ENCODE measurements around the gene CLSTN2.

CLSTN2 gene

DNA sequence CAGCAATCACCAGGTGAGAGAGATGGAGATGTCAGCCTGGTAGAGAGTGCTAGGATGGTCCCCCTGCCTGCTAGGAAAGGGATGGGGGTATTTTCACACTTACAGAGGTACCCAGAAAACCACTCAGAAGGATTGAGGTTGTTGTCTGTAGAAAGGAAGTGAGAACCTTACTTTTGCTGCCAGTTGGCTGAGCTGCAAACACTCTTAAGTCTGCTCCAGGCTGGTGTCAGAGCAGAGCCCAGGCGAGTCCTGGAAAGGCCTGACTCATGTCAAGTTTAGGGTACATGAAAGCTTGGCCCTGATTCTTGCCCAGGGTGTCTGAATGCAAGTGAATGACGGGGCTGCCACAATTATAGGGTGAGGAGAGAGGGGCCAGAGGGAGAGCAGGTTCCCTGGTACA, 528.4 kb downstream of the CLSTN2 start:
- H3K4me3 ChIP-seq: no peak overlapping the region
- DNase-seq (ENCODE audit: low spot score): no peak
- no peak overlapping the region for H3K27ac ChIP-seq
- TF ChIP-seq, protein P1, sequence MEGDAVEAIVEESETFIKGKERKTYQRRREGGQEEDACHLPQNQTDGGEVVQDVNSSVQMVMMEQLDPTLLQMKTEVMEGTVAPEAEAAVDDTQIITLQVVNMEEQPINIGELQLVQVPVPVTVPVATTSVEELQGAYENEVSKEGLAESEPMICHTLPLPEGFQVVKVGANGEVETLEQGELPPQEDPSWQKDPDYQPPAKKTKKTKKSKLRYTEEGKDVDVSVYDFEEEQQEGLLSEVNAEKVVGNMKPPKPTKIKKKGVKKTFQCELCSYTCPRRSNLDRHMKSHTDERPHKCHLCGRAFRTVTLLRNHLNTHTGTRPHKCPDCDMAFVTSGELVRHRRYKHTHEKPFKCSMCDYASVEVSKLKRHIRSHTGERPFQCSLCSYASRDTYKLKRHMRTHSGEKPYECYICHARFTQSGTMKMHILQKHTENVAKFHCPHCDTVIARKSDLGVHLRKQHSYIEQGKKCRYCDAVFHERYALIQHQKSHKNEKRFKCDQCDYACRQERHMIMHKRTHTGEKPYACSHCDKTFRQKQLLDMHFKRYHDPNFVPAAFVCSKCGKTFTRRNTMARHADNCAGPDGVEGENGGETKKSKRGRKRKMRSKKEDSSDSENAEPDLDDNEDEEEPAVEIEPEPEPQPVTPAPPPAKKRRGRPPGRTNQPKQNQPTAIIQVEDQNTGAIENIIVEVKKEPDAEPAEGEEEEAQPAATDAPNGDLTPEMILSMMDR (IDR thresholded peaks at IDR 0.05): no peak

DNA sequence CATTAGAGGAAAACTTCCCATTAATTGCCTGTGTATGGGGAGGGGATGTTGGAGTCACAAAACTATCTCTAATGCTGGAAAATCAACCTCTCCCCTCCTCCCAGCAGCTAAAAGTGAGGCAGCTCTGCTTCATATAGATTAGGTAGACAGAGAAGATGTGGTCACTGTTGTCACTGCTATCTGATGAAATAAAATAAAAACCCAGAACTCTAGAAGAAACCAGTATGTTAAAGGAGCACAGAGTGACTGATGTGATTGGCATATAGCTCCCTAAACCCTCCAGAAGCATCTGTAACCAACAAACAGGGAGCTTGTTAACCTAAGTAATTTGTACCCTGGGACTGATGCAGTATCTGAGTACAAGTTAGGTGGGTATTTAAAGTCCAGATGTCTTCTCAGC, 531.0 kb downstream of the CLSTN2 start:
- DNase-seq (ENCODE audit: low spot score): no peak
- Histone ChIP-seq H3K27ac (no peak overlapping the region), H3K4me3 (no peak overlapping the region)
- TF ChIP-seq, protein P1 (IDR thresholded peaks at IDR 0.05): no peak

DNA sequence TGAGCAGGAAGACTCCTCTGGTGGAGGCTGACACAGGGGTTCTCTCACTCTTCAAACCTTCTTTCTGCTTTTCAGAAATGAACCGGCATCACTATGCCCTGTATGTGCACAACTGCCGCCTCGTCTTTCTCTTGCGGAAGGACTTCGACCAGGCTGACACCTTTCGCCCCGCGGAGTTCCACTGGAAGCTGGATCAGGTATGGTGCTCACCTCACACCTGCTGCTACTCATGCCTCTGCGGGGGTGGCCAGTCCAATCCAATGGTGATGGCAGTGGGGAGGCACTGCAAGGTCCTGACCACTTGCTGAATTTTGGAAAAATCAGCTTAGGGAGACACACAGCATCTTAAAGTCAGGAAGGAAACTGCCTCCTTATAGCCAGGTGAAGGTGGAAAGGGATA, 531.5 kb downstream of the CLSTN2 start:
- H3K4me3 ChIP-seq: no peak overlapping the region
- no peak overlapping the region for H3K27ac ChIP-seq
- TF ChIP-seq, protein P1 (IDR thresholded peaks at IDR 0.05): no peak
- no peak for DNase-seq (ENCODE audit: low spot score)

DNA sequence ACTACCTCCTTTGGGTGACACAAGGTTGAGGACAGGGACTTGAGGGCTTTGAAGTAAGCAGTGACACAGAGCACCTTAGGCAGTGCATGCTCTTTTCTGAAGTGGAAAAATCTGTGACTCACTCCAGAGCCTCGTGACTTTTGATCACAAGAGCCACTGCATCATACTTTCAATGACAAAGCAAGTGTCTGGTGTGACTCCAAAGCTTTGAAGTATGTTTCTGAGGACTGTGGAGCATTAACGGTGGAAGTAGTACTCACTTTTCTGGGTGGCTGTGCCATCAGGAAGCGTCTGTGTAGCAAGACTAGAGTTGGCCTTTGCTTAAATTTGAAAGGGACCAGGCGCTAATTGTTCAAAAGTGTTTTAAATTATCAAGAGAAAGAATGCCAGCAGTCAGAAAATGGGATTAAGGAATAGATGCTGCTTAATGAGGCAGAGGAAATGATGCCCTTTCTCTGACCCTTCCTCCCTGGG, 532.2 kb downstream of the CLSTN2 start:
- Histone ChIP-seq H3K4me3 (no peak overlapping the region), H3K27ac (no peak overlapping the region)
- DNase-seq (ENCODE audit: low spot score): no peak
- TF ChIP-seq, protein P1 (IDR thresholded peaks at IDR 0.05): no peak

DNA sequence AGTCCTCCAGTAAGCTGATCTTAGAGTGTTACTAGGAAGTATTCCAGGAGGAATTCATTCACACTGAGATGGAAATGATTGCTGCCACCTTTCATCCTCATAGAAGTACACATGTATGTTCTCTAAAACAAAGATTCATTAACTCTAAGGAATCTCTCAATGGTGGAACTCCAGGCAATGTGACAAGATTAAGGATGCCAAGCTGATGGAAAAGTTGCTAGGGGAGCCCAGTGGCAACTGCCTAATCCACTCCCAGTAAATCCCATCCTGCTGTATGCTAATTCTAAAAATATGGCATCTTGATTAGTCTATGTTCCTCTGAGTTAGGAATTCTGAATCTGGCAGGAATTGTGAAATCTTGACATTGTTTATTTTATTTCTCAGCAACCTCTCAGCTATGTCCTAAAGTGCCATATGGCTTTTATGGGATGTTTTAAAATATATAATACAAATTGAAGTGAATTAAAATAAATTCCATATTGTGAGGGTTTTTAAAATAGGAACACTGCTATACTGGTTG, 532.9 kb downstream of the CLSTN2 start:
- TF ChIP-seq, protein P1 (IDR thresholded peaks at IDR 0.05): no peak

DNA sequence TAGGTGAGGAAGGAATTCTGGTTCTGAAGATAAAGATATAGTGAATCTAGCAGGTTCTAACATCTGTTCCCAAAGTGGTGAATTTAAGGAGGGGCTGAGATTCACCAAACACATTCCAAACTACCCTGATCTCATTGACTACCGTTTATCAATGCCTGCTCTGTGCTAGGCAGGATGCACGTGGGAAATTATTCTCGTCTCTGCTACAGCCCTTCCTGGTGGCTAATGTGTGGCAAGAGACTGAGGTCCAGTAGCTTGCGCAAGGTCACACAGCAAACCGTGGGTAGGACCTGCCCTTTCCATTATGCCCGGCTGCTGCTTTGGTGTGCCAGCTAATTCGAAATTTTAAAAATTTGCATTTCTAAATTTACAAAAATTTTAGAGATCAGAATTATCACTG, 533.4 kb downstream of the CLSTN2 start:
- Histone ChIP-seq H3K4me3 (no peak overlapping the region), H3K27ac (no peak overlapping the region)
- TF ChIP-seq, protein P1 (IDR thresholded peaks at IDR 0.05): no peak
- DNase-seq (ENCODE audit: low spot score): no peak

More for the DNA sequence above, 532.9 kb downstream of the CLSTN2 start:
- H3K4me3 ChIP-seq: no peak overlapping the region
- DNase-seq (ENCODE audit: low spot score): no peak
- H3K27ac ChIP-seq: no peak overlapping the region

DNA sequence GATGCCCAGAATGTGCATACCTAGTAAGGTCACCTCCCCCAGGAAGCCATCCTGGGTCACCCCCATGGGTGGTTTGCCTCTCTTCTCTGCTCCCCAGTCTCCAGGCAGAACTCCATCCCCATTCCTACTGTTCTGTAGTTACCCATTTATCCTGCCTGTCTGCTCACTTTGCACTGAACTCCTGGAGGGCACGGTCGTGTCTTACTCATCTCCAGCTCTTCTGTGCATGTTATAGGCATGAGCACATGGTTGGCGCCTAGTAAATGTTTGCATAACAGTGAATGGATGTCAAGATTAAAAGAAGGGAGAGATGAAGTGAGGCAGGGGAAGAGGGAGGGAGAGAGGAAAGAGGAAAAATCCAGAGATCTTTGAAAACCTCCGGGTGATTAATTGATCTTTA, 534.5 kb downstream of the CLSTN2 start:
- TF ChIP-seq, protein P1 (IDR thresholded peaks at IDR 0.05): no peak
- no peak for DNase-seq (ENCODE audit: low spot score)
- H3K4me3 ChIP-seq: no peak overlapping the region
- no peak overlapping the region for H3K27ac ChIP-seq

Data from coronary artery (tissue), 2 donors.